Astrocyte (in vitro differentiated cells and primary cell): ENCODE data around the gene ACOT7. TPM values are rescaled to one million over a fixed set of nuclear protein-coding genes. Genes with fewer than 3 reads are reported as not detected.

Experiments used
- DNase-seq: peaks from one replicate; pipeline ENCODE4 v3.0.0-alpha.2; 2010; ENCODE audit warnings: low read depth
- FAIRE-seq: peaks from 2 replicates; lab custom pipeline; 2011; peaks lifted over from hg19 to GRCh38; lab: Jason Lieb, UNC
- H2AFZ ChIP-seq: 2 replicates; pipeline ENCODE4 v1.6.0; 2012; ENCODE audit warnings: low read depth, low read length, inconsistent platforms
- H3K27ac ChIP-seq: 2 replicates; pipeline ENCODE4 v1.5.1; 2011; ENCODE audit warnings: low read depth, low read length, inconsistent platforms
- H3K27me3 ChIP-seq: 2 replicates; pipeline ENCODE4 v1.6.0; 2011; ENCODE audit warnings: low read length, inconsistent platforms; ENCODE audit not compliant: insufficient read depth
- H3K36me3 ChIP-seq: 2 replicates; pipeline ENCODE4 v1.5.1; 2011; ENCODE audit warnings: low read length, inconsistent platforms; ENCODE audit not compliant: insufficient read depth
- H3K4me1 ChIP-seq: 2 replicates; pipeline ENCODE4 v1.5.1; 2011; ENCODE audit warnings: low read length, inconsistent platforms; ENCODE audit not compliant: insufficient read depth
- H3K4me2 ChIP-seq: 2 replicates; pipeline ENCODE4 v1.6.0; 2012; ENCODE audit warnings: low read length, inconsistent platforms
- H3K4me3 ChIP-seq: 2 replicates; pipeline ENCODE4 v1.5.1; 2011; ENCODE audit warnings: low read depth, mild to moderate bottlenecking, low read length, inconsistent platforms; ENCODE audit not compliant: insufficient read depth
- H3K79me2 ChIP-seq: 2 replicates; pipeline ENCODE4 v1.6.0; 2012; ENCODE audit warnings: mild to moderate bottlenecking, low read length, inconsistent platforms; ENCODE audit not compliant: insufficient read depth
- H3K9ac ChIP-seq: 2 replicates; pipeline ENCODE4 v1.6.0; 2012; ENCODE audit warnings: mild to moderate bottlenecking, low read length, inconsistent platforms
- H3K9me3 ChIP-seq: 2 replicates; pipeline ENCODE4 v1.5.1; 2012; ENCODE audit warnings: low read depth, mild to moderate bottlenecking, low read length, inconsistent platforms; ENCODE audit not compliant: insufficient read depth
- H4K20me1 ChIP-seq: 2 replicates; pipeline ENCODE4 v1.6.0; 2012; ENCODE audit warnings: low read length, inconsistent platforms; ENCODE audit not compliant: insufficient read depth
- H3K27ac Mint-ChIP-seq: one replicate; pipeline ENCODE4 v1.8.0; 2021; ENCODE audit warnings: mild to moderate bottlenecking, mixed read lengths; ENCODE audit not compliant: unreplicated experiment
- H3K27me3 Mint-ChIP-seq: one replicate; pipeline ENCODE4 v1.8.0; 2021; ENCODE audit warnings: low read depth, mixed read lengths; ENCODE audit not compliant: unreplicated experiment
- H3K36me3 Mint-ChIP-seq: one replicate; pipeline ENCODE4 v1.8.0; 2021; ENCODE audit warnings: low read depth, mixed read lengths; ENCODE audit not compliant: unreplicated experiment
- H3K4me1 Mint-ChIP-seq: one replicate; pipeline ENCODE4 v1.8.0; 2021; ENCODE audit warnings: low read depth, mixed read lengths; ENCODE audit not compliant: unreplicated experiment
- H3K4me3 Mint-ChIP-seq: one replicate; pipeline ENCODE4 v1.8.0; 2021; ENCODE audit warnings: mild to moderate bottlenecking, moderate library complexity, mixed read lengths; ENCODE audit not compliant: unreplicated experiment
- H3K9me3 Mint-ChIP-seq: one replicate; pipeline ENCODE4 v1.8.0; 2021; ENCODE audit warnings: mild to moderate bottlenecking, mixed read lengths; ENCODE audit not compliant: unreplicated experiment
- CTCF ChIP-seq: IDR thresholded peaks from 2 replicates; pipeline ENCODE4 v1.5.1; 2011; ENCODE audit warnings: low read depth, mild to moderate bottlenecking, inconsistent platforms, low read length, moderate library complexity; ENCODE audit not compliant: insufficient read depth
- EZH2 ChIP-seq: IDR thresholded peaks from 2 replicates; pipeline ENCODE4 v1.6.1; 2012; ENCODE audit warnings: mild to moderate bottlenecking, low read length, inconsistent platforms; ENCODE audit not compliant: insufficient read depth
- total RNA-seq: library from RNA; stranded (reverse); gene quantifications from 2 replicates; pipeline ENCODE4 v1.2.1, GENCODE V29; 2021

ACOT7 gene
- total RNA-seq, 1 donor from 2014 or later: 91.1 TPM

- peaks cover 4% of the 10 kb centered on the region for H3K9me3 Mint-ChIP-seq
- Histone ChIP-seq H3K27ac (no peak within 1 kb of the TSS), H3K36me3 (no peaks in the 10 kb centered on the region), H3K79me2 (no peaks in the 10 kb centered on the region), H3K4me1 (peaks cover 22% of the 10 kb centered on the region), H4K20me1 (no peaks in the 10 kb centered on the region), H2AFZ (peak within 1 kb of the TSS; percentile 34), H3K9ac (no peak within 1 kb of the TSS), H3K4me2 (peak within 1 kb of the TSS; percentile 70), H3K27me3 (peaks cover 70% of the 10 kb centered on the region), H3K4me3 (no peak within 1 kb of the TSS), H3K9me3 (no peaks in the 10 kb centered on the region)
- no peak for FAIRE-seq
- DNase-seq: no peak
- peaks cover 59% of the 10 kb centered on the region for H3K27me3 Mint-ChIP-seq
- TF ChIP-seq EZH2 (peak; percentile 97), CTCF (no peak)
- peaks cover 5% of the 10 kb centered on the region for H3K36me3 Mint-ChIP-seq
- no peaks in the 10 kb centered on the region for H3K4me1 Mint-ChIP-seq
- H3K4me3 Mint-ChIP-seq: no peak within 1 kb of the TSS
- H3K27ac Mint-ChIP-seq: no peak within 1 kb of the TSS
These were observed 26.4 kb upstream of the ACOT7 start, which contains the start of gene HES2 for GRCh38 chr1:6419804-6420453. HES2 (minus strand) TSS chr1:6419919; CDS start chr1:6419820, 99 bp downstream.

- Mint-ChIP-seq H3K27ac (no peak overlapping the region), H3K36me3 (peaks cover 5% of the 10 kb centered on the region), H3K27me3 (peaks cover 58% of the 10 kb centered on the region), H3K4me3 (no peak overlapping the region), H3K4me1 (peaks cover 3% of the 10 kb centered on the region), H3K9me3 (peaks cover 4% of the 10 kb centered on the region)
- Histone ChIP-seq H3K4me3 (no peak overlapping the region), H2AFZ (no peak overlapping the region), H3K4me2 (peak overlapping the region; percentile 70), H3K27ac (no peak overlapping the region), H3K36me3 (no peaks in the 10 kb centered on the region), H3K9me3 (no peaks in the 10 kb centered on the region), H4K20me1 (no peaks in the 10 kb centered on the region), H3K27me3 (peaks cover 67% of the 10 kb centered on the region), H3K9ac (no peak overlapping the region), H3K4me1 (peaks cover 27% of the 10 kb centered on the region), H3K79me2 (no peaks in the 10 kb centered on the region)
- FAIRE-seq: no peak
- TF ChIP-seq EZH2: peak; percentile 22
- TF ChIP-seq CTCF: no peak
- no peak for DNase-seq
These were observed 25.8 kb upstream of the ACOT7 start for GRCh38 chr1:6419397-6419803.

- no peak for FAIRE-seq
- no peak overlapping the region for H3K4me3 Mint-ChIP-seq
These were observed 25.3 kb upstream of the ACOT7 start for GRCh38 chr1:6418668-6419396.

More at GRCh38 chr1:6418668-6419396, 25.3 kb upstream of the ACOT7 start:
- no peak overlapping the region for H3K9ac ChIP-seq
- no peaks in the 10 kb centered on the region for H4K20me1 ChIP-seq
- H3K27me3 ChIP-seq: peaks cover 62% of the 10 kb centered on the region
- Mint-ChIP-seq H3K4me1 (peaks cover 3% of the 10 kb centered on the region), H3K27me3 (peaks cover 53% of the 10 kb centered on the region), H3K36me3 (peaks cover 5% of the 10 kb centered on the region), H3K27ac (no peak overlapping the region), H3K9me3 (peaks cover 4% of the 10 kb centered on the region)
- H3K36me3 ChIP-seq: no peaks in the 10 kb centered on the region
- peak overlapping the region; percentile 34 for H2AFZ ChIP-seq
- H3K4me1 ChIP-seq: peaks cover 26% of the 10 kb centered on the region
- H3K79me2 ChIP-seq: no peaks in the 10 kb centered on the region
- H3K27ac ChIP-seq: no peak overlapping the region
- no peak for DNase-seq
- H3K4me3 ChIP-seq: no peak overlapping the region
- no peaks in the 10 kb centered on the region for H3K9me3 ChIP-seq
- peak; percentile 97 for TF ChIP-seq EZH2
- no peak for TF ChIP-seq CTCF
- H3K4me2 ChIP-seq: peak overlapping the region; percentile 11
